Kidney epithelial cell (primary cell): Measurements from ENCODE around the gene ZNF253. TPM values are rescaled to one million over a fixed set of nuclear protein-coding genes. Genes with fewer than 3 reads are reported as not detected.
"Not testable (repeated sequence)": the region's sequence is repeated elsewhere in the genome, so short reads cannot be mapped to it uniquely, and the experiment has no call there.

Experiments used
- DNase-seq: peaks from one replicate; pipeline ENCODE4 v3.0.0-alpha.2; 2010; ENCODE audit warnings: low read depth
- H3K27me3 ChIP-seq: 2 replicates; pipeline ENCODE4 v1.6.0; 2011; ENCODE audit warnings: low read length; ENCODE audit not compliant: control insufficient read depth, insufficient read depth
- H3K36me3 ChIP-seq: 2 replicates; pipeline ENCODE4 v1.5.1; 2011; ENCODE audit warnings: low read length; ENCODE audit not compliant: control insufficient read depth, insufficient read depth
- H3K4me3 ChIP-seq: 2 replicates; pipeline ENCODE4 v1.5.1; 2011; ENCODE audit warnings: low read depth, mild to moderate bottlenecking, control low read depth, low read length
- CTCF ChIP-seq: IDR thresholded peaks from 2 replicates; pipeline ENCODE4 v1.5.1; 2011; ENCODE audit warnings: mild to moderate bottlenecking, moderate library complexity, low read length, control low read depth, inconsistent platforms; ENCODE audit not compliant: insufficient read depth, poor library complexity, severe bottlenecking
- total RNA-seq: library from RNA; depleted of rRNA; stranded (reverse); fragments of >200 nt; gene quantifications from 2 replicates; pipeline ENCODE4 v1.2.3, GENCODE V29; 2015

ZNF253 gene
- 8.4 and 12.1 TPM in 2 replicates for total RNA-seq

- TF ChIP-seq CTCF = no peak
- H3K4me3 ChIP-seq = peak within 1 kb of the TSS; percentile 96
- DNase-seq = peak; percentile 79
These were observed at the start of gene ZNF253 for GRCh38 chr19:19865750-19866610. ZNF253 (plus strand) TSS chr19:19865882; CDS start chr19:19865997, 115 bp downstream.

GRCh38 chr19:19816679-19817078 is 49.0 kb upstream of the ZNF253 start:
- Histone ChIP-seq H3K36me3 (peaks cover 1% of the 10 kb centered on the region), H3K27me3 (no peaks in the 10 kb centered on the region), H3K4me3 (no peak overlapping the region)
- DNase-seq = no peak
- TF ChIP-seq CTCF = no peak

More at GRCh38 chr19:19865750-19866610, at the start of gene ZNF253:
- Histone ChIP-seq H3K27me3 (no peaks in the 10 kb centered on the region), H3K36me3 (no peaks in the 10 kb centered on the region)

GRCh38 chr19:19817357-19817756 is 48.3 kb upstream of the ZNF253 start:
- peaks cover 1% of the 10 kb centered on the region for H3K36me3 ChIP-seq
- TF ChIP-seq CTCF = no peak
- H3K27me3 ChIP-seq = no peaks in the 10 kb centered on the region
- no peak for DNase-seq
- no peak overlapping the region for H3K4me3 ChIP-seq

- H3K4me3 ChIP-seq = peak overlapping the region; percentile 76
- DNase-seq = no peak
- no peaks in the 10 kb centered on the region for H3K36me3 ChIP-seq
- TF ChIP-seq CTCF = no peak
- no peaks in the 10 kb centered on the region for H3K27me3 ChIP-seq
These were observed 44.8 kb upstream of the ZNF253 start for GRCh38 chr19:19820774-19821320.

- DNase-seq = peak; percentile 85
- Histone ChIP-seq H3K4me3 (peak within 1 kb of the TSS; percentile 76), H3K27me3 (no peaks in the 10 kb centered on the region), H3K36me3 (no peaks in the 10 kb centered on the region)
- no peak for TF ChIP-seq CTCF
These were observed 44.2 kb upstream of the ZNF253 start, which contains the start of gene ZNF506 for GRCh38 chr19:19821366-19821951. ZNF506 (minus strand) TSS chr19:19821750; CDS start chr19:19821603, 147 bp downstream.

GRCh38 chr19:19821976-19822375 is 43.7 kb upstream of the ZNF253 start:
- H3K4me3 ChIP-seq = peak overlapping the region; percentile 76
- not testable (repeated sequence) for DNase-seq

More at GRCh38 chr19:19821976-19822375, 43.7 kb upstream of the ZNF253 start:
- not testable (repeated sequence) for H3K36me3 ChIP-seq, H3K27me3 ChIP-seq
